Ovary (tissue), 9 donors: ENCODE measurements around the gene GPX2. TPM values are rescaled to one million over a fixed set of nuclear protein-coding genes. Genes with fewer than 3 reads are reported as not detected.

Experiments used
- DNase-seq, 5 donors: peaks; one replicate each; pipeline ENCODE4 v3.0.0-alpha.2; 2019 to 2020
- H3K27ac ChIP-seq, 2 donors: fragments of 200-600 bp; one replicate each; pipeline versions ENCODE4 v1.5.1 to v1.8.0; 2019 to 2022
- H3K27me3 ChIP-seq: fragments of 200-600 bp; one replicate; pipeline ENCODE4 v1.8.0; 2022
- H3K36me3 ChIP-seq: fragments of 200-600 bp; sonication (generic); one replicate; pipeline ENCODE4 v1.5.1; 2019
- H3K4me1 ChIP-seq: one replicate; pipeline ENCODE4 v1.8.1; 2013; ENCODE audit warnings: mild to moderate bottlenecking, moderate library complexity; ENCODE audit not compliant: insufficient read depth
- H3K4me3 ChIP-seq: fragments of 200-600 bp; sonication (generic); one replicate; pipeline ENCODE4 v1.5.1; 2017
- H3K9me3 ChIP-seq, 2 donors: fragments of 200-600 bp in 1 of 2; sonication (generic) in 1 of 2; one replicate each; pipeline versions ENCODE4 v1.5.1 to v1.8.1; 2013 to 2019; ENCODE audit warnings: mild to moderate bottlenecking in 1 of 2, moderate library complexity in 1 of 2
- CTCF ChIP-seq, 3 donors: fragments of 450-650 bp in 2 of 3; fragments of 200-600 bp in 1 of 3; IDR thresholded peaks; one replicate each; pipeline versions ENCODE4 v1.5.1 to v1.8.0; 2016 to 2022; ENCODE audit warnings: antibody characterized with exemption in 3 of 3, mild to moderate bottlenecking in 1 of 3
- EP300 ChIP-seq: sonication (generic); formaldehyde crosslinking; IDR thresholded peaks from one replicate; pipeline ENCODE4 v1.6.1; 2017; ENCODE audit warnings: antibody characterized with exemption
- POLR2A ChIP-seq: fragments of 450-650 bp; IDR thresholded peaks from one replicate; pipeline ENCODE4 v1.6.1; 2017; ENCODE audit warnings: antibody characterized with exemption, mild to moderate bottlenecking, moderate library complexity
- WGBS, 3 donors: extraction: QIAGEN DNeasy Blood & Tissue Kit in 1 of 3; methylation state at CpG; one replicate each; pipeline versions ENCODE4 v1.1.5 to v1.1.7; 2013 to 2017; 5-methylcytosine and 5-hydroxymethylcytosine counted together
- intact Hi-C, 4 donors: fragments of 100-400 bp; cut with DNase I; formaldehyde crosslinking; loops; one replicate each; pipeline versions ENCODE4 v1.11.0 to v1.15.1; 2022 to 2023
- polyA plus RNA-seq, 2 donors: library from polyadenylated mRNA; stranded (reverse); fragments of 200-250 nt in 1 of 2; fragments of 350-450 nt in 1 of 2; fragmentation: Illumina TruSeq in 1 of 2; extraction: RNeasy Lipid Tissue Mini Kit (QIAGEN cat#74804) in 1 of 2; gene quantifications; one replicate each; pipeline ENCODE4 v1.2.3, GENCODE V29; 2013 to 2014
- total RNA-seq, 7 donors: library from RNA; depleted of rRNA in 2 of 7; stranded (reverse); fragments of >200 nt in 2 of 7; fragmentation: NEBNext Ultra II Directional in 3 of 7; extraction: Animal tissue kit (Norgen Biotek cat#: 25700) in 3 of 7; gene quantifications; one replicate each; pipeline versions ENCODE4 v1.1.0 to v1.2.4, GENCODE V29; 2016 to 2023
- donor health status: DM: no; HTN: no; CAD: no; lungs with moderate emphysema.
- donor health status: DM: no; HTN: no; CAD: no.
- donor health status: Bipolar disorder and iron deficiency.
- donor health status: DM: yes; HTN: yes; CAD: no.
- donor health status: DM: no; HTN: no; CAD: no.
- donor health status: DM: yes; HTN: yes; CAD: no.

Gene GPX2
- total and polyA plus RNA-seq, 9 donors: 1.00 to 4.8 TPM; not detected in 7

- TF ChIP-seq CTCF (IDR thresholded peaks at IDR 0.05): no peak
- no peak for TF ChIP-seq POLR2A
- TF ChIP-seq EP300: no peak
Observed at GRCh38 chr14:64940336-64940910, 2.1 kb downstream of the GPX2 start.

GRCh38 chr14:64939817-64940190 is 2.7 kb downstream of the GPX2 start:
- H3K4me1 ChIP-seq: peaks cover 13% of the 10 kb centered on the region
- TF ChIP-seq POLR2A (no peak), CTCF (IDR thresholded peaks at IDR 0.05) (no peak), EP300 (no peak)
- no peak overlapping the region for H3K4me3 ChIP-seq
- no peak for DNase-seq
- no peaks in the 10 kb centered on the region for H3K9me3 ChIP-seq
- no peaks in the 10 kb centered on the region for H3K27me3 ChIP-seq
- 15 to 25% (median 18%) methylated on average over 3 of the region's 3 CpGs for WGBS, 3 donors
- H3K36me3 ChIP-seq: no peaks in the 10 kb centered on the region
- no peak overlapping the region for H3K27ac ChIP-seq
- intact Hi-C loops: loop anchor here in 1 of 4 donors (10.0 kb wide), 1 partner anchor 265 kb away; no protein-coding TSS in a partner anchor

More at GRCh38 chr14:64940336-64940910, 2.1 kb downstream of the GPX2 start:
- DNase-seq: no peak
- H3K36me3 ChIP-seq: no peaks in the 10 kb centered on the region
- H3K27me3 ChIP-seq: no peaks in the 10 kb centered on the region
- 92 to 96% (median 93%) methylated on average over 3 of the region's 3 CpGs for WGBS, 3 donors
- H3K27ac ChIP-seq: no peak overlapping the region
- intact Hi-C loops: no loop called here
- H3K4me3 ChIP-seq: no peak overlapping the region
- H3K9me3 ChIP-seq: no peaks in the 10 kb centered on the region
- H3K4me1 ChIP-seq: peaks cover 11% of the 10 kb centered on the region

- WGBS, 3 donors: 87% methylated on average over 17 of the region's 17 CpGs
- DNase-seq: no peak
Observed at GRCh38 chr14:64938972-64939816, 3.4 kb downstream of the GPX2 start.

GRCh38 chr14:64937821-64938193 is 4.7 kb downstream of the GPX2 start:
- 78 to 96% (median 83%) methylated on average over 1 of the region's 1 CpG for WGBS, 3 donors
- intact Hi-C loops: loop anchor here in 1 of 4 donors (10.0 kb wide), 1 partner anchor 263 kb away; no protein-coding TSS in a partner anchor

More at GRCh38 chr14:64938972-64939816, 3.4 kb downstream of the GPX2 start:
- TF ChIP-seq POLR2A: no peak
- TF ChIP-seq EP300: no peak
- intact Hi-C loops: loop anchor here in 1 of 4 donors (10.0 kb wide), 1 partner anchor 264 kb away; no protein-coding TSS in a partner anchor
- Histone ChIP-seq H3K4me3 (no peak overlapping the region), H3K27me3 (no peaks in the 10 kb centered on the region), H3K27ac (no peak overlapping the region), H3K9me3 (no peaks in the 10 kb centered on the region), H3K36me3 (no peaks in the 10 kb centered on the region), H3K4me1 (peaks cover 14% of the 10 kb centered on the region)

More at GRCh38 chr14:64937821-64938193, 4.7 kb downstream of the GPX2 start:
- Histone ChIP-seq H3K9me3 (no peaks in the 10 kb centered on the region), H3K27ac (no peak overlapping the region), H3K36me3 (no peaks in the 10 kb centered on the region), H3K27me3 (no peaks in the 10 kb centered on the region), H3K4me3 (no peak overlapping the region), H3K4me1 (peaks cover 16% of the 10 kb centered on the region)
- DNase-seq: no peak
- TF ChIP-seq POLR2A: no peak
- no peak for TF ChIP-seq CTCF (IDR thresholded peaks at IDR 0.05)
- TF ChIP-seq EP300: no peak
